HCT116 (cell line): ENCODE data around the gene SLC51A. TPM values are rescaled to one million over a fixed set of nuclear protein-coding genes. Genes with fewer than 3 reads are reported as not detected.

Source experiments
- ATAC-seq: fragments of 200-7000 bp; cut with Tn5 transposase; 2 replicates; pipeline ENCODE4 v1.9.1; 2020; ENCODE audit warnings: mild to moderate bottlenecking, moderate library complexity
- BruUV-seq: library from RNA; stranded (reverse); fragments of 400-500 nt; replicated peaks from 2 replicates; lab custom pipeline; 2021; lab: Mats Ljungman, UMichigan
- CTCF ChIA-PET: fragments of 300-600 bp; sonication (Branson Sonifier 250); formaldehyde crosslinking; loops from one replicate; lab custom pipeline; 2021; ENCODE audit warnings: antibody characterized with exemption; lab: Charles Lee
- POLR2A ChIA-PET: fragments of 300-600, 350-600 bp; sonication (Branson Sonifier 250); formaldehyde crosslinking; loops from one replicate; lab custom pipeline; 2021; ENCODE audit warnings: antibody characterized with exemption; lab: Charles Lee
- RAD21 ChIA-PET, 2 experiments: fragments of 300-600 bp; sonication (Branson Sonifier 250); formaldehyde crosslinking; loops; one replicate each; lab custom pipeline; 2023; ENCODE audit warnings: low total read pairs in 2 of 2; ENCODE audit not compliant: uncharacterized antibody in 2 of 2, unreplicated experiment in 2 of 2, low non-redundant PET in 1 of 2; lab: Charles Lee
- DNase-seq: peaks from one replicate; pipeline ENCODE4 v3.0.0-alpha.2; 2010; ENCODE audit warnings: low read depth, low spot score
- H2AFZ ChIP-seq: fragments of 200-600 bp; shearing (Covaris generic), sonication (generic); 2 replicates; pipeline ENCODE4 v1.6.1; 2017; ENCODE audit warnings: low read depth, mixed run types, mixed read lengths, antibody characterized with exemption, low read length; ENCODE audit not compliant: poor library complexity, severe bottlenecking
- H3K27ac ChIP-seq: 2 replicates; pipeline ENCODE4 v1.5.1; 2012; ENCODE audit warnings: low read depth, low read length
- H3K27me3 ChIP-seq: fragments of 200-600 bp; sonication (generic); 2 replicates; pipeline ENCODE4 v1.6.1; 2016; ENCODE audit warnings: mixed run types, low read length, mixed read lengths; ENCODE audit not compliant: insufficient read depth
- H3K36me3 ChIP-seq, 2 experiments: fragments of 200-500 bp in 1 of 2; fragments of 200-600 bp in 1 of 2; sonication (Bioruptor generic) in 1 of 2; sonication (generic) in 1 of 2; 2 replicates each; pipeline versions ENCODE4 v1.5.1 to v1.6.1; 2014 to 2016; ENCODE audit warnings: low read length in 2 of 2, inconsistent platforms in 1 of 2, mixed read lengths in 1 of 2, mixed run types in 1 of 2; ENCODE audit not compliant: insufficient read depth in 2 of 2, control insufficient read depth in 1 of 2
- H3K4me1 ChIP-seq, 2 experiments: fragments of 200-600 bp in 1 of 2; sonication (generic) in 1 of 2; 2 replicates each; pipeline versions ENCODE4 v1.5.1 to v1.6.1; 2012 to 2017; ENCODE audit warnings: low read length in 2 of 2, inconsistent platforms in 1 of 2, mild to moderate bottlenecking in 1 of 2, mixed read lengths in 1 of 2, mixed run types in 1 of 2, moderate library complexity in 1 of 2; ENCODE audit not compliant: insufficient read depth in 2 of 2, control insufficient read depth in 1 of 2
- H3K4me2 ChIP-seq: fragments of 200-600 bp; sonication (generic); 2 replicates; pipeline ENCODE4 v1.6.1; 2017; ENCODE audit warnings: mixed run types, low read length, mixed read lengths
- H3K4me3 ChIP-seq, 2 experiments: fragments of 200-600 bp in 1 of 2; sonication (generic) in 1 of 2; replicated peaks in 1 of 2; 2 replicates each; pipeline ENCODE4 v1.5.1; 2011 to 2016; ENCODE audit warnings: low read length in 2 of 2, control low read depth in 1 of 2, low read depth in 1 of 2, mild to moderate bottlenecking in 1 of 2, mixed read lengths in 1 of 2, mixed run types in 1 of 2
- H3K79me2 ChIP-seq: fragments of 200-600 bp; sonication (generic); 2 replicates; pipeline ENCODE4 v1.6.1; 2017; ENCODE audit warnings: mild to moderate bottlenecking, mixed run types, low read length, moderate library complexity, mixed read lengths; ENCODE audit not compliant: insufficient read depth
- H3K9ac ChIP-seq: fragments of 200-600 bp; sonication (generic); 2 replicates; pipeline ENCODE4 v1.6.1; 2016; ENCODE audit warnings: low read length, mixed read lengths
- H3K9me2 ChIP-seq: fragments of 200-600 bp; sonication (generic), shearing (Covaris generic); 2 replicates; pipeline ENCODE4 v1.6.1; 2017; ENCODE audit warnings: mixed run types, mild to moderate bottlenecking, moderate library complexity; ENCODE audit not compliant: insufficient read depth
- H3K9me3 ChIP-seq, 2 experiments: fragments of 200-500 bp in 1 of 2; fragments of 200-600 bp in 1 of 2; sonication (Bioruptor generic) in 1 of 2; sonication (generic) in 1 of 2; 2 replicates each; pipeline ENCODE4 v1.6.1; 2014 to 2017; ENCODE audit warnings: low read length in 2 of 2, mixed read lengths in 2 of 2, inconsistent platforms in 1 of 2, low read depth in 1 of 2, mild to moderate bottlenecking in 1 of 2, mixed run types in 1 of 2, moderate library complexity in 1 of 2; ENCODE audit not compliant: control insufficient read depth in 1 of 2, insufficient read depth in 1 of 2
- H4K20me1 ChIP-seq: fragments of 200-600 bp; sonication (generic), shearing (Covaris generic); 2 replicates; pipeline ENCODE4 v1.6.1; 2017; ENCODE audit warnings: mixed run types, mild to moderate bottlenecking, moderate library complexity; ENCODE audit not compliant: insufficient read depth
- CBX3 ChIP-seq: IDR thresholded peaks from 2 replicates; pipeline ENCODE4 v1.6.1; 2012; ENCODE audit warnings: low read depth
- CEBPB ChIP-seq: IDR thresholded peaks from 2 replicates; pipeline ENCODE4 v1.6.1; 2012; ENCODE audit warnings: low read depth
- ELF1 ChIP-seq: IDR thresholded peaks from 2 replicates; pipeline ENCODE4 v1.6.1; 2012; ENCODE audit warnings: low read depth, borderline replicate concordance
- EZH2 ChIP-seq: fragments of 200-600 bp; sonication (generic); IDR thresholded peaks from 2 replicates; pipeline ENCODE4 v1.6.1; 2017; ENCODE audit warnings: antibody characterized with exemption, mixed run types
- EZH2phosphoT487 ChIP-seq: fragments of 200-600 bp; IDR thresholded peaks from 2 replicates; pipeline ENCODE4 v1.6.1; 2018; ENCODE audit warnings: antibody characterized with exemption, borderline replicate concordance
- FOSL1 ChIP-seq: IDR thresholded peaks from 2 replicates; pipeline ENCODE4 v1.6.1; 2012; ENCODE audit warnings: low read depth
- MAX ChIP-seq: IDR thresholded peaks from 2 replicates; pipeline ENCODE4 v1.6.1; 2012
- POLR2A ChIP-seq: IDR thresholded peaks from 2 replicates; pipeline ENCODE4 v1.7.0; 2011; ENCODE audit warnings: borderline replicate concordance; ENCODE audit not compliant: insufficient read depth, insufficient read length; ENCODE audit errors: extremely low read depth
- REST ChIP-seq: IDR thresholded peaks from 2 replicates; pipeline ENCODE4 v1.6.1; 2012; ENCODE audit warnings: low read depth
- SIN3A ChIP-seq: IDR thresholded peaks from 2 replicates; pipeline ENCODE4 v1.6.1; 2012; ENCODE audit warnings: low read depth
- SP1 ChIP-seq: IDR thresholded peaks from 2 replicates; pipeline ENCODE4 v1.6.1; 2012; ENCODE audit warnings: low read depth
- SRF ChIP-seq: IDR thresholded peaks from 2 replicates; pipeline ENCODE4 v1.6.1; 2012; ENCODE audit warnings: low read depth
- TCF7L2 ChIP-seq: IDR thresholded peaks from 2 replicates; pipeline ENCODE4 v1.7.0; 2011; ENCODE audit warnings: borderline replicate concordance, inconsistent platforms; ENCODE audit not compliant: insufficient read depth, insufficient read length; ENCODE audit errors: extremely low read depth
- YY1 ChIP-seq: IDR thresholded peaks from 2 replicates; pipeline ENCODE4 v1.6.1; 2011; ENCODE audit warnings: low read length, low read depth, moderate library complexity, mild to moderate bottlenecking; ENCODE audit not compliant: insufficient replicate concordance; ENCODE audit errors: extremely low read depth
- ZFX ChIP-seq: fragments of 450-650 bp; IDR thresholded peaks from 2 replicates; pipeline ENCODE4 v1.6.1; 2017
- ZNF274 ChIP-seq: fragments of 200-500 bp; sonication (Bioruptor generic); IDR thresholded peaks from 2 replicates; pipeline ENCODE4 v1.6.1; 2014; ENCODE audit warnings: mild to moderate bottlenecking, low read depth, low read length, inconsistent platforms
- intact Hi-C: fragments of 100-400 bp; cut with micrococcal nuclease; formaldehyde crosslinking; loops from 2 replicates; pipeline ENCODE4 v1.10.0; 2022
- total RNA-seq: library from RNA; stranded (reverse); gene quantifications from one replicate; pipeline ENCODE4 v1.2.1, GENCODE V29; 2021; ENCODE audit not compliant: unreplicated experiment
- TF ChIP-seq, protein P1 (sequence below): IDR thresholded peaks from 2 replicates; pipeline ENCODE4 v1.6.1; 2012

Gene SLC51A
- total RNA-seq, 1 experiment from 2014 or later: not detected

- POLR2A ChIA-PET: no interaction called here
- no peaks in the 10 kb centered on the region for H4K20me1 ChIP-seq
- H3K9ac ChIP-seq: no peak overlapping the region
- no peak overlapping the region for H3K4me3 ChIP-seq
- CTCF ChIA-PET: no interaction called here
- H3K4me2 ChIP-seq: no peak overlapping the region
- RAD21 ChIA-PET: no interaction called here
- H3K79me2 ChIP-seq: no peaks in the 10 kb centered on the region
- no TSS peak for BruUV-seq
- no peak for DNase-seq
- peaks cover 0 to 1% of the 10 kb centered on the region in 2 experiments; a peak in 1 of 4 replicates for H3K4me1 ChIP-seq
- no peaks in the 10 kb centered on the region for H3K9me2 ChIP-seq
- ATAC-seq: no peak
- no peak for TF ChIP-seq SP1
- TF ChIP-seq ZNF274: no peak
- no peak for TF ChIP-seq REST
- no peak for TF ChIP-seq FOSL1
- TF ChIP-seq TCF7L2: no peak
- no peak for TF ChIP-seq SRF
- TF ChIP-seq ELF1: no peak
- TF ChIP-seq, protein P1, sequence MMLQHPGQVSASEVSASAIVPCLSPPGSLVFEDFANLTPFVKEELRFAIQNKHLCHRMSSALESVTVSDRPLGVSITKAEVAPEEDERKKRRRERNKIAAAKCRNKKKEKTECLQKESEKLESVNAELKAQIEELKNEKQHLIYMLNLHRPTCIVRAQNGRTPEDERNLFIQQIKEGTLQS: no peak
- no peak for TF ChIP-seq SIN3A
- TF ChIP-seq CEBPB: no peak
- TF ChIP-seq CBX3: no peak
- TF ChIP-seq POLR2A: no peak
- no peak for TF ChIP-seq EZH2
- no peak for TF ChIP-seq EZH2phosphoT487
- TF ChIP-seq MAX: no peak
- no peak for TF ChIP-seq YY1
- TF ChIP-seq ZFX: no peak
- H3K27me3 ChIP-seq: no peaks in the 10 kb centered on the region
- H2AFZ ChIP-seq: no peak overlapping the region
- no peaks in the 10 kb centered on the region for H3K9me3 ChIP-seq
- no peak overlapping the region for H3K27ac ChIP-seq
- no peaks in the 10 kb centered on the region for H3K36me3 ChIP-seq
- intact Hi-C loops: no loop called here
Observed at GRCh38 chr3:196177967-196178366, 38.4 kb upstream of the SLC51A start.
